ENCODE measurements around the gene NID1.
"Not testable (repeated sequence)": the region's sequence is repeated elsewhere in the genome, so short reads cannot be mapped to it uniquely, and the experiment has no call there.

The NID1 gene, protein sequence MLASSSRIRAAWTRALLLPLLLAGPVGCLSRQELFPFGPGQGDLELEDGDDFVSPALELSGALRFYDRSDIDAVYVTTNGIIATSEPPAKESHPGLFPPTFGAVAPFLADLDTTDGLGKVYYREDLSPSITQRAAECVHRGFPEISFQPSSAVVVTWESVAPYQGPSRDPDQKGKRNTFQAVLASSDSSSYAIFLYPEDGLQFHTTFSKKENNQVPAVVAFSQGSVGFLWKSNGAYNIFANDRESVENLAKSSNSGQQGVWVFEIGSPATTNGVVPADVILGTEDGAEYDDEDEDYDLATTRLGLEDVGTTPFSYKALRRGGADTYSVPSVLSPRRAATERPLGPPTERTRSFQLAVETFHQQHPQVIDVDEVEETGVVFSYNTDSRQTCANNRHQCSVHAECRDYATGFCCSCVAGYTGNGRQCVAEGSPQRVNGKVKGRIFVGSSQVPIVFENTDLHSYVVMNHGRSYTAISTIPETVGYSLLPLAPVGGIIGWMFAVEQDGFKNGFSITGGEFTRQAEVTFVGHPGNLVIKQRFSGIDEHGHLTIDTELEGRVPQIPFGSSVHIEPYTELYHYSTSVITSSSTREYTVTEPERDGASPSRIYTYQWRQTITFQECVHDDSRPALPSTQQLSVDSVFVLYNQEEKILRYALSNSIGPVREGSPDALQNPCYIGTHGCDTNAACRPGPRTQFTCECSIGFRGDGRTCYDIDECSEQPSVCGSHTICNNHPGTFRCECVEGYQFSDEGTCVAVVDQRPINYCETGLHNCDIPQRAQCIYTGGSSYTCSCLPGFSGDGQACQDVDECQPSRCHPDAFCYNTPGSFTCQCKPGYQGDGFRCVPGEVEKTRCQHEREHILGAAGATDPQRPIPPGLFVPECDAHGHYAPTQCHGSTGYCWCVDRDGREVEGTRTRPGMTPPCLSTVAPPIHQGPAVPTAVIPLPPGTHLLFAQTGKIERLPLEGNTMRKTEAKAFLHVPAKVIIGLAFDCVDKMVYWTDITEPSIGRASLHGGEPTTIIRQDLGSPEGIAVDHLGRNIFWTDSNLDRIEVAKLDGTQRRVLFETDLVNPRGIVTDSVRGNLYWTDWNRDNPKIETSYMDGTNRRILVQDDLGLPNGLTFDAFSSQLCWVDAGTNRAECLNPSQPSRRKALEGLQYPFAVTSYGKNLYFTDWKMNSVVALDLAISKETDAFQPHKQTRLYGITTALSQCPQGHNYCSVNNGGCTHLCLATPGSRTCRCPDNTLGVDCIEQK

GRCh38 chr1:236064674-236065508 is at the start of gene NID1:
Gene NID1 (minus strand): TSS chr1:236065090. CDS start chr1:236065079, 11 bp downstream.
- DNase-seq = no peak

DNA sequence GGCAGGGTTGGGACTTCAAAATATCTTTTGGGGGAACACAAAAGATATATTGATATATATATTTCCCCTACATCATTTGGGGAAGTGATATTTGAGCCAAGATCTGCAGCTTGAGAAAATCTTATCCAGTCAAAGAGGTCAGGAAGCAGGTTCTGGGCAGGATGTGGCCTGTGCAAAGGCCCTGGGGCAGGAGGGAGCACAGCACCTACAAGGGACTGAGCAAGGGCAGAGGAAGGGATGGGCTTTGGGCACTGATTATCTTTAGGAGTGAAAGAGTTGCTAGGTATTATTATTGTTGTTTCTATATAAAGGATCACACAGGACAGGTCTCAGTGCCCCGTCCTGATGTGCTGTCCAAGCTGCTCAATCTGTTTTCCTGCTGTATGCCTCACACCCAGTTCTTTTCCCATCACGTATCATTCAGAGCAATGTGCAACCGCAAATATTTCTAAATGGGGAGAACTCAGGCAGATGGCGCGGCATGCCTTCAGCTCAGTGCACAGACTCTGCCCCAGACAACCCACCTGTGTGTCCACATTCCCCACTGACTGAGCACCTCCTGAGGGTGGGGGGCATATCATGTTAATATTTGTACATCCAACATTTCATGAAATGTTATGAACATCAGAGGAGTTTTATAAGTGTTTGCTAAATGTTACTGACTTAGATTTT is 49.3 kb upstream of the NID1 start:
- DNase-seq = no peak

DNA sequence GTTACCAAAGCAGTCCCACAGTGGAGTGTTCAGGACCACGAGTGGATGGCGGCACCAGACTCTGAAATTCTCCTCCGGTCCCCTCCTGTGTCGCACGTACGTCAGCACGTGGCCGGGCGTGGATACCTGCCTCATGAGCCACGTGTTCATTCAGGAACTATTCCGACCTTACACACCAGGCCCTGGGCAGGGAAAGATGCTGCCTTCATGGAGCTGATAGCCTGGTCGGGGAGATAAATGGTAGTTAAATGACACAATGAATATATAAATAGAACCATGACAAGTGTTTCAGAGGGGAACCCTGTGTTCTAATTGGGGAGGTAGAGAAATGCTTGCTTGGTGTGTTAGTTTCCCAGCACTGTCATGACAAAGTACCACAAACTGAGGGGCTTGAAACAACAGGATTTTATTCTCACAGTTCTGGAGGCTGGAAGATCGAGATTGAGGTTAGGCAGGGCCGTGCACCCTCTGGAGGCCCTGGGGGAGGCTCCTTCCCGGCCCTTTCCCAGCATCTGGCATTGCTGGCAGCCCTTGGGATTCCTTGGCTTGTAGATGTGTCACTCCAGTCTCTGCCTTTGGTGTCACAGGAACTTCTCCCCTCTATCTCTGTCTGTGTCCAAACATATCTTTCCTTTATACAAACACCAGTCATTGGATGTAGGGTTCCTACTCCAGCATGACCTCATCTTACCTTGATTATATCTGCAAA is 48.6 kb upstream of the NID1 start:
- DNase-seq = no peak

GRCh38 chr1:236112332-236112627 is 47.4 kb upstream of the NID1 start:
- DNase-seq = no peak

DNA sequence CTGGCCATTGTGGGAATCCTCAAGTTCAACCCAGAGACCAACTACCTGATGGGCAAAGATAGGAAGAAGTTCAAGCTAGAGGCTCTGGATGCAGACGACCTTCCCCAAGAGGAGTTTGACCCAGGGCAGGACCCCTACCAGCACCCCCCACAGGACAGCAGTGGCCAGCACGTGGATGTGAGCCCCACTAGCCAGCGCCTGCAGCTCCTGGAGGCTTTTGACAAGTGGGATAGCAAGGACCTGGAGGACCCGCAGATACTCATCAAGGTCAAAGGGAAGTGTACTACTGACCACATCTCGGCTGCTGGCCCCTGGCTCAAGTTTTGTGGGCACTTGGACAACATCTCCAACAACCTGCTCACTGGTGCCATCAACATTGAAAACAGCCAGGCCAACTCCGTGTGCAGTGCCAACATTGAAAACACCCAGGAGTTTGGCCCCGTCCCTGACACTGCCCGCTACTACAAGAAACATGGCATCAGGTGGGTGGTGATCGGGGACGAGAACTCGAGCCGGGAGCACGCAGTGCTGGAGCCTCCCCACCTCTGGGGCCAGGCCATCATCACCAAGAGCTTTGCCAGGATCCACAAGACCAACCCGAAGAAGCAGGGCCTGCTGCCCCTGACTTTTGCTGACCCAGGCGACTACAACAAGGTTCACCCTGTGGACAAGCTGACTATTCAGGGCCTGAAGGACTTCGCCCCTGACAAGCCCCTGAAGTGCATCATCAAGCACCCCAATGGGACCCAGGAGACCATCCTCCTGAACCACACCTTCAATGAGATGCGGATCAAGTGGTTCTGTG is 46.8 kb upstream of the NID1 start:
- DNase-seq = no peak

DNA sequence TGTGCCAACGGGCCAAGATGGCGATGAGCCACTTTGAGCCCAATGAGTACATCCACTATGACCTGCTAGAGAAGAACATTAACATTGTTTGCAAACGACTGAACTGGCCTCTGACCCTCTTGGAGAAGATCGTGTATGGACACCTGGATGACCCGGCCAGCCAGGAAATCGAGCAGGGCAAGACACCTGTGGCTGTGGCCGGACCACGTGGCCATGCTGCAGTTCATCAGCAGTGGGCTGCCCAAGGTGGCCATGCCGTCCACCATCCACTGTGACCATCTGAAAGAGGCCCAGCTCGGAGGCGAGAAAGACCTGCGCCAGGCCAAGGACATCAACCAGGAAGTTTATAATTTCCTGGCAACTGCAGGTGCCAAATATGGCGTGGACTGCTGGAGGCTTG is 45.2 kb upstream of the NID1 start:
- no peak for DNase-seq

DNA sequence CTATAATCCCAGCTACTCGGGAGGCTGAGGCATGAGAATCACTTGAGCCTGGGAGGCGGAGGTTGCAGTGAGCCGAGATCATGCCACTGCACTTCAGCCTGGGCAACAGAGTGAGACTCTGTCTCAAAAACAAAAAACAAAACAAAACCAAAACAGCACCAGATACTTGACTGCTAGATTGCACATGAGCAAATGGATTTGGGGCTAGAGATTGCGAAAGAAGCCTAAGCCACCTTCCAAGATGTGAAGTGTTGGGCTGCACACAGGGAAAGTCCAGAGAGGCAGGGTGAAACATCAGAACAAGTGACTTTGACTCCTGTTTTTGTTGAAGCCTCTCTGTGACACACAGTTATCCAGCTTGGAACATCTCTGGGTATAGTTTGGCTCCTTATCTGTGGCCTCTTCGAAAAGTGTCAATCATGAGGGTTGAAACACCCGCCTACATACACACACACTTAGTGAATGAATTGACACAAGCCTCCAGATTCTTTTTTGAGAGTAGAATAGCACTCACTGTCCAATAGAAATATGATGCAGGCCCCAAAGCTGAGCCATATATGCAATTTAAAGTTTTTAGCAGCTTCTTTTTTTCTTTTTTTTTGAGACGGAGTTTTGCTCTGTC is 43.2 kb upstream of the NID1 start:
- DNase-seq = no peak

- no peak for DNase-seq
Measured at GRCh38 chr1:236107121-236107907, 42.4 kb upstream of the NID1 start.

GRCh38 chr1:236103646-236104218 is 38.8 kb upstream of the NID1 start:
- peak; percentile 67 for DNase-seq

GRCh38 chr1:236103059-236103458 is 38.2 kb upstream of the NID1 start:
- DNase-seq = no peak

DNA sequence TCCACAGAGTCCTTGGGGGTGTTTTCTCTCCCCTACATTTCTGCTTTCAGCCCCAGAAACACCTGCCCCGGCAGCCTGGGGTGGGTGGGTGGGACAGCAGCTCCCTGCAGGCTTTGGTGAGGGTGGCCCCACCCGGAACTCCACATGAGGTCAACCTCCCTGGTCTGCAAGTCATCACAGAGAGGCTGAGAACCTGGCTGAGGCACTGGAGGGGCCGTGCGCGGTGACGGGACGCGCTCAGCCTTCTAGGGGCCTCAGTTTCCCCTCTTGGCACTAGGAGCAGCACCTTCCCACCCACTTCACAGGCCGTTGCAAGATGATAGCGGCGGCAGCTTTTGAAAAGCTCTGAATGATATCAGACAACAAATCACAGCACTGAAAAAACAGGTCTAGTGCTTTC is 37.7 kb upstream of the NID1 start:
- DNase-seq = no peak

DNA sequence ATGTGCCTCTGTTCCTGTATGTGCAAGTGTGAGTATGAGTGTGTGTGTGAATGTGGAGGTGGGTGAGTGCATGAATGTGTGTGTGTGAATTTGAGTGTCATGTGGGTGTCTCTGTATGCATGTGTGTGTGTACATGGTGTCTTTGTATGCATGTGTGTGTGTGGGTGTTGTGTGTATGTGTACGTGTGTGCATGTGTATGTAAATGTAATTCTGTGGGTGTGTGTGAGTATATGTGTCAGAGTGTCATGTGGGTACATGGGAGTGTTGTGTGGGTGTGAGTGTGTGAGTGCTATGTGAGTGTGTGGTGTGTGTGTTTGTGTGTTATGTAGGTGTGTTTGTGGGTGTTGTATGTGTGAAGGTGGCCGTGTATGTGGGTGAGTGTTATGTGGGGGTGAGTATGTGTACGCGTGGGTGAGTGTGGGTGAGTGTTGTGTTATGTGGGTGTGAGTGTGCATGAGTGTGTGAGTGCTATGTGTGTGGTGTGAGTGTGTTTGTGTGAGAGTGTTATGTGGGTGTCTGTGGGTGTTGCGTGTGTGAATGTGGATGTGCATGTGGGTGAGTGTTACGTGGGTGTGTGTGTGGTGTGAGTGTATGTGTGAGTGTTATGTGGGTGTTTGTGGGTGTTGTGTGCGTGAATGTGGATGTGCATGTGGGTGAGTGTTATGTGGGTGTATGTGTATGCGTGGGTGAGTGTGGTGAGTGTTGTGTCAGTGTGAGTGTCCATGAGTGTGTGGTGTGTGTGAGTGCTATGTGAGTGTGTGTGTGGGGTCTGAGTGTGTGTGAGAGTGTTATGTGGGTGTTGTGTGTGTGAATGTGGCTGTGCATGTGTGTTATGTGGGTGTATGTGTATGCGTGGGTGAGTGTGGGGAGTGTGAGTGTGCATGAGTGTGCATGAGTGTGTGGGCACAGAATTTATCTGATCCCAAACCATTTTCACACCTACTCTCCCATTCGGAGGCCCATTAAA is 36.6 kb upstream of the NID1 start:
- DNase-seq = no peak

DNA sequence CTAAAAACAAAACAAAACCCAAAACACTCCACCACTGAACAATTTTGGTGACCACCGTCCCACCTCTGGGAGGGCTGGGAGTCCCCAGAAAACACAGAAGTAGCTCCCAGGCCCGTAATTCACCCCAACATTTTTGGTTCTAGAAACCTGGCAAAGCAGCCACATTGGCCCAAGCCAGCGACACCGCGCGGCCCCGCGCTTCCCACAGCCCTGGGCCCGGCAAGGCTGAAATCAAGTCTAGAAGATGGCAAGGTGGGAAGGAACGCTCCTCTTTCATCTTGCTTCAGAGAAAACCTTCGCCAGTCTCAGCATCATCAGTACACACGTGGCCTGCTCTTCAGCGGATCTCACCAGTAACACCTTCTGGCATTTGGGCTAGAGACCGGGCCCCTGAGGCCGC is 35.9 kb upstream of the NID1 start:
- DNase-seq = no peak

DNA sequence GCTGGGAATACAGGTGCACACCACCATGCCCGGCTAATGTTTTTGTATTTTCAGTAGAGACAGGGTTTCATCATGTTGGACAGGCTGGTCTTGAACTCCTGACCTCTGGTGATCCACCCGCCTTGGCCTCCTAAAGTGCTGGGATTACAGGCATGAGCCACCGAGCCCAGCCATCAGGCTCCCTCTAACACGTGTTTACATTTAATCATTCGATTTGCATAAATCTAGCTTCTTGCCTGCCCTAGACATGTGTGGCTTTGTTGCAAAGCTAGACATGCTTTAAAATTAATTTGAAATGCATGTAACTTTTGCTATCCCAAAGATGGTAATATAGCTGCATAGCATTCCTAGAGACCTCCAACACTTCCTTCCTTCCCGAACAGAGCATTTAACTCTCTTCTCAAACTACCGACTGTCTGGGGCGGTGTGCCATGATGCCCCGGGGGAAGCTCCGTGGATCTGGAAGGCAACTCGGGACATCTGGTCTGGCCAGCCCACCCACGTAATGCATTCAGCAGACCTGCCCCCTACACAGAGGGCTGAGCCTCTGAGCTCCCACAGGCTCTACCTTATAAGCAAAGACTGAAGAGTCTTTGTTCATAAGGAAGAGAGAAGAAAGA is 34.6 kb upstream of the NID1 start:
- no peak for DNase-seq

DNA sequence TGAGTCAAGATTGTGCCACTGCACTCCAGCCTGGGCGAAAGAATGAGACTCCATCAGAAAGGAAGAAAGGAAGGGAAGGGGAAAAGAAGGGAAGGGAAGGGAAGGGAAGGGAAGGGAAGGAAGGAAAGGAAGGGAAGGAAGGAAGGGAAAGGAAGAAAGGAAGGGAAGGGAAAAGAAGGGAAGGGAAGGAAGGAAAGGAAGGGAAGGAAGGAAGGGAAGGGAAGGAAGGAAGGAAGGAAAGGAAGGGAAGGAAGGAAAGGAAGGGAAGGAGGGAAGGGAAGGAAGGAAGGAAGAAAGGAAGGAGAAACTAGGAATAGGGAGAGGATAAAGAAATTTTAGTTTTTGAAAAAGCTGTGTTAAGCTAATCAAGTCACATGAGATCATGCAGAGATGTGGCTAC is 33.4 kb upstream of the NID1 start:
- no peak for DNase-seq

DNA sequence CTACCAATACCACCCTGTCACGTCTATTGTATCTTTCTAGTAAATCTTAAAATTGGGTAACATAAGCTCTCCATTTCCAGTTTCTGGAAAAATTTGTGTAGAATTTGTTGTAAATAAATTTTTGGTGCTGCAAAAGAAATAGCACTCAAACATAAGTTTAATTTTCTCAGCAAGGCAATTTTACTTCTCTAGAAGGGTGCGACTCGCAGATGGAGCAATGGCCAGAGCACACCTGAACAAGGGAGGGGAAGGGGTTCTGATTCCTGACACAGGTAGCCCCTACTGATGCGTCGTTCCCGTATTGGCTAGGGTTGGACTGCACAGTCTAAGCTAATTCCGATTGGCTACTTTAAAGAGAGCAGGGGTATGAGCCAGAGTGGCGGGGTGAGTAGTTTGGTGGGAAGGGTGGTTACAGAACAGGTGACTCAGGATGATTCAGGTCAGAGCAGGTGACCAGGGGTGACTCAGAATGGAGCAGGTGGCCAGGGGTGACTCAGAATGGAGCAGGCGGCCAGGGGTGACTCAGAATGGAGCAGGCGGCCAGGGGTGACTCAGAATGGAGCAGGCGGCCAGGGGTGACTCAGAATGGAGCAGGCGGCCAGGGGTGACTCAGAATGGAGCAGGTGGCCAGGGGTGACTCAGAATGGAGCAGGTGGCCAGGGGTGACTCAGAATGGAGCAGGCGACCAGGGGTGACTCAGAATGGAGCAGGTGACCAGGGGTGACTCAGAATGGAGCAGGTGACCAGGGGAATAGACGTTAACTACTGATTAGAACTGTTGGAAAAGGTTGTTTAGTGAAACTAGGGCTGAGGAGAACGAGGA is 32.0 kb upstream of the NID1 start:
- DNase-seq = not testable (repeated sequence)
